ENCODE data around the gene SLC29A4.

GRCh38 chr7:5295039-5296014 is 12.6 kb downstream of the SLC29A4 start:
- TF ChIP-seq CTCF (IDR thresholded peaks at IDR 0.05) (no peak), POLR2A (IDR thresholded peaks at IDR 0.05) (no peak)

Data from stomach (tissue), 4 donors.